ENCODE measurements around the gene ZNF35. TPM values are rescaled to one million over a fixed set of nuclear protein-coding genes. Genes with fewer than 3 reads are reported as not detected.

Gene ZNF35
- total RNA-seq, 1 experiment from 2014 or later: 7.5 TPM

- DNase-seq (ENCODE audit: low read depth): no peak
- in situ Hi-C loops (cut with HindIII; ENCODE audit: low pct_unique_long_range_greater_than_20kb, low sequenced_read_pairs): no loop called here
Observed at GRCh38 chr3:44678480-44679116, 30.1 kb downstream of the ZNF35 start.

GRCh38 chr3:44680921-44681455, 32.5 kb downstream of the ZNF35 start:
- DNase-seq (ENCODE audit: low read depth): no peak
- in situ Hi-C loops (cut with HindIII; ENCODE audit: low pct_unique_long_range_greater_than_20kb, low sequenced_read_pairs): no loop called here

GRCh38 chr3:44682182-44682896, 33.8 kb downstream of the ZNF35 start:
- DNase-seq (ENCODE audit: low read depth): no peak
- in situ Hi-C loops (cut with HindIII; ENCODE audit: low pct_unique_long_range_greater_than_20kb, low sequenced_read_pairs): no loop called here

- in situ Hi-C loops (cut with HindIII; ENCODE audit: low pct_unique_long_range_greater_than_20kb, low sequenced_read_pairs): no loop called here
- no peak for DNase-seq (ENCODE audit: low read depth)
Observed at GRCh38 chr3:44685128-44685800, 36.7 kb downstream of the ZNF35 start.

- in situ Hi-C loops (cut with HindIII; ENCODE audit: low pct_unique_long_range_greater_than_20kb, low sequenced_read_pairs): no loop called here
- DNase-seq (ENCODE audit: low read depth): no peak
Observed at GRCh38 chr3:44687898-44688297, 39.4 kb downstream of the ZNF35 start.

Other genes with a start within 250 kb of the ZNF35 start
- 3.5 and 4.5 TPM in 2 replicates for gene ZNF445, start 171.1 kb upstream of the ZNF35 start, total RNA-seq (2014; rRNA removed; shearing (Covaris generic); ENCODE audit: low replicate concordance)
- 4.3 and 17.5 TPM in 2 replicates for gene ZKSCAN7, start 93.5 kb upstream of the ZNF35 start, total RNA-seq (2014; rRNA removed; shearing (Covaris generic); ENCODE audit: low replicate concordance)
- gene ZNF660, start 63.8 kb upstream of the ZNF35 start, total RNA-seq (2014; rRNA removed; shearing (Covaris generic); ENCODE audit: low replicate concordance): not detected in 2 replicates
- 3.0 and 3.8 TPM in 2 replicates for gene ZNF197, start 23.7 kb upstream of the ZNF35 start, total RNA-seq (2014; rRNA removed; shearing (Covaris generic); ENCODE audit: low replicate concordance)
- not detected in 2 replicates for gene ZNF502, start 63.9 kb downstream of the ZNF35 start, total RNA-seq (2014; rRNA removed; shearing (Covaris generic); ENCODE audit: low replicate concordance)
- gene ZNF501, start 80.9 kb downstream of the ZNF35 start, total RNA-seq (2014; rRNA removed; shearing (Covaris generic); ENCODE audit: low replicate concordance): 2.1 and 3.8 TPM in 2 replicates
- 3.2 and 7.2 TPM in 2 replicates for gene KIAA1143, start 112.9 kb downstream of the ZNF35 start, total RNA-seq (2014; rRNA removed; shearing (Covaris generic); ENCODE audit: low replicate concordance)
- gene KIF15, start 113.1 kb downstream of the ZNF35 start, total RNA-seq (2014; rRNA removed; shearing (Covaris generic); ENCODE audit: low replicate concordance): 9.8 and 22.5 TPM in 2 replicates
- gene TMEM42, start 213.2 kb downstream of the ZNF35 start, total RNA-seq (2014; rRNA removed; shearing (Covaris generic); ENCODE audit: low replicate concordance): 8.9 and 18.6 TPM in 2 replicates
- gene TGM4, start 225.9 kb downstream of the ZNF35 start, total RNA-seq (2014; rRNA removed; shearing (Covaris generic); ENCODE audit: low replicate concordance): 1.1 TPM in 1 of 2 replicates, not detected in the other

All from Caki2 (cell line).